Endothelial cell (in vitro differentiated cells): ENCODE results near the gene CHST12. TPM values are rescaled to one million over a fixed set of nuclear protein-coding genes. Genes with fewer than 3 reads are reported as not detected.
A peak's percentile ranks its signal among the peaks of the same experiment; 100 is the strongest.
"Not testable (repeated sequence)": the region's sequence is repeated elsewhere in the genome, so short reads cannot be mapped to it uniquely, and the experiment has no call there.

Source experiments
- DNase-seq: peaks from one replicate; pipeline ENCODE4 v3.0.0; 2021; ENCODE audit warnings: low spot score
- H3K27ac Mint-ChIP-seq: one replicate; pipeline ENCODE4 v1.8.0; 2021; ENCODE audit warnings: mixed read lengths, inconsistent platforms; ENCODE audit not compliant: unreplicated experiment
- H3K27me3 Mint-ChIP-seq: one replicate; pipeline ENCODE4 v1.8.0; 2021; ENCODE audit warnings: mild to moderate bottlenecking, moderate library complexity, mixed read lengths, inconsistent platforms; ENCODE audit not compliant: unreplicated experiment
- H3K36me3 Mint-ChIP-seq: one replicate; pipeline ENCODE4 v1.8.0; 2021; ENCODE audit warnings: mild to moderate bottlenecking, low read depth, mixed read lengths, inconsistent platforms; ENCODE audit not compliant: unreplicated experiment
- H3K4me1 Mint-ChIP-seq: one replicate; pipeline ENCODE4 v1.8.0; 2021; ENCODE audit warnings: mild to moderate bottlenecking, mixed read lengths, inconsistent platforms; ENCODE audit not compliant: unreplicated experiment
- H3K4me3 Mint-ChIP-seq: one replicate; pipeline ENCODE4 v1.8.0; 2021; ENCODE audit warnings: mild to moderate bottlenecking, mixed read lengths, inconsistent platforms; ENCODE audit not compliant: unreplicated experiment
- H3K9me3 Mint-ChIP-seq: one replicate; pipeline ENCODE4 v1.8.0; 2021; ENCODE audit warnings: mixed read lengths, inconsistent platforms; ENCODE audit not compliant: unreplicated experiment
- total RNA-seq: library from RNA; stranded (reverse); fragmentation: NEBNext Ultra II Directional; extraction: Animal tissue kit (Norgen Biotek cat#: 25700); gene quantifications from one replicate; pipeline ENCODE4 v1.2.1, GENCODE V29; 2021; ENCODE audit not compliant: unreplicated experiment
- TF ChIP-seq, protein P1 (sequence below): fragments of 200-600 bp; sonication (generic); IDR thresholded peaks from one replicate; pipeline ENCODE4 v1.5.0; 2021; ENCODE audit warnings: antibody characterized with exemption; ENCODE audit not compliant: unreplicated experiment

The CHST12 gene
- total RNA-seq, 1 donor from 2014 or later: 26.9 TPM

GRCh38 chr7:2465928-2466327 is 62.5 kb downstream of the CHST12 start:
- no peaks in the 10 kb centered on the region for H3K36me3 Mint-ChIP-seq
- H3K4me1 Mint-ChIP-seq: peaks cover 14% of the 10 kb centered on the region
- H3K9me3 Mint-ChIP-seq: no peaks in the 10 kb centered on the region
- peaks cover 8% of the 10 kb centered on the region for H3K27me3 Mint-ChIP-seq
- TF ChIP-seq, protein P1, sequence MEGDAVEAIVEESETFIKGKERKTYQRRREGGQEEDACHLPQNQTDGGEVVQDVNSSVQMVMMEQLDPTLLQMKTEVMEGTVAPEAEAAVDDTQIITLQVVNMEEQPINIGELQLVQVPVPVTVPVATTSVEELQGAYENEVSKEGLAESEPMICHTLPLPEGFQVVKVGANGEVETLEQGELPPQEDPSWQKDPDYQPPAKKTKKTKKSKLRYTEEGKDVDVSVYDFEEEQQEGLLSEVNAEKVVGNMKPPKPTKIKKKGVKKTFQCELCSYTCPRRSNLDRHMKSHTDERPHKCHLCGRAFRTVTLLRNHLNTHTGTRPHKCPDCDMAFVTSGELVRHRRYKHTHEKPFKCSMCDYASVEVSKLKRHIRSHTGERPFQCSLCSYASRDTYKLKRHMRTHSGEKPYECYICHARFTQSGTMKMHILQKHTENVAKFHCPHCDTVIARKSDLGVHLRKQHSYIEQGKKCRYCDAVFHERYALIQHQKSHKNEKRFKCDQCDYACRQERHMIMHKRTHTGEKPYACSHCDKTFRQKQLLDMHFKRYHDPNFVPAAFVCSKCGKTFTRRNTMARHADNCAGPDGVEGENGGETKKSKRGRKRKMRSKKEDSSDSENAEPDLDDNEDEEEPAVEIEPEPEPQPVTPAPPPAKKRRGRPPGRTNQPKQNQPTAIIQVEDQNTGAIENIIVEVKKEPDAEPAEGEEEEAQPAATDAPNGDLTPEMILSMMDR: no peak
- DNase-seq: no peak
- no peak overlapping the region for H3K4me3 Mint-ChIP-seq
- no peak overlapping the region for H3K27ac Mint-ChIP-seq

- no peaks in the 10 kb centered on the region for H3K36me3 Mint-ChIP-seq
- H3K27ac Mint-ChIP-seq: no peak overlapping the region
- TF ChIP-seq, protein P1: no peak
- peaks cover 14% of the 10 kb centered on the region for H3K4me1 Mint-ChIP-seq
- peaks cover 8% of the 10 kb centered on the region for H3K27me3 Mint-ChIP-seq
- no peaks in the 10 kb centered on the region for H3K9me3 Mint-ChIP-seq
- H3K4me3 Mint-ChIP-seq: no peak overlapping the region
- DNase-seq: no peak
Measured at GRCh38 chr7:2466675-2467074, 63.3 kb downstream of the CHST12 start.

GRCh38 chr7:2468227-2468626 is 64.8 kb downstream of the CHST12 start:
- TF ChIP-seq, protein P1: no peak
- Mint-ChIP-seq H3K27me3 (peaks cover 9% of the 10 kb centered on the region), H3K4me1 (peaks cover 14% of the 10 kb centered on the region), H3K4me3 (no peak overlapping the region), H3K36me3 (no peaks in the 10 kb centered on the region), H3K9me3 (no peaks in the 10 kb centered on the region), H3K27ac (no peak overlapping the region)
- no peak for DNase-seq

GRCh38 chr7:2469460-2470203 is 66.2 kb downstream of the CHST12 start:
- not testable (repeated sequence) for H3K4me3 Mint-ChIP-seq, DNase-seq, H3K9me3 Mint-ChIP-seq, H3K36me3 Mint-ChIP-seq
- H3K27ac Mint-ChIP-seq: peak overlapping the region; percentile 84
- peaks cover 11% of the 10 kb centered on the region for H3K27me3 Mint-ChIP-seq
- peaks cover 21% of the 10 kb centered on the region for H3K4me1 Mint-ChIP-seq

DNA sequence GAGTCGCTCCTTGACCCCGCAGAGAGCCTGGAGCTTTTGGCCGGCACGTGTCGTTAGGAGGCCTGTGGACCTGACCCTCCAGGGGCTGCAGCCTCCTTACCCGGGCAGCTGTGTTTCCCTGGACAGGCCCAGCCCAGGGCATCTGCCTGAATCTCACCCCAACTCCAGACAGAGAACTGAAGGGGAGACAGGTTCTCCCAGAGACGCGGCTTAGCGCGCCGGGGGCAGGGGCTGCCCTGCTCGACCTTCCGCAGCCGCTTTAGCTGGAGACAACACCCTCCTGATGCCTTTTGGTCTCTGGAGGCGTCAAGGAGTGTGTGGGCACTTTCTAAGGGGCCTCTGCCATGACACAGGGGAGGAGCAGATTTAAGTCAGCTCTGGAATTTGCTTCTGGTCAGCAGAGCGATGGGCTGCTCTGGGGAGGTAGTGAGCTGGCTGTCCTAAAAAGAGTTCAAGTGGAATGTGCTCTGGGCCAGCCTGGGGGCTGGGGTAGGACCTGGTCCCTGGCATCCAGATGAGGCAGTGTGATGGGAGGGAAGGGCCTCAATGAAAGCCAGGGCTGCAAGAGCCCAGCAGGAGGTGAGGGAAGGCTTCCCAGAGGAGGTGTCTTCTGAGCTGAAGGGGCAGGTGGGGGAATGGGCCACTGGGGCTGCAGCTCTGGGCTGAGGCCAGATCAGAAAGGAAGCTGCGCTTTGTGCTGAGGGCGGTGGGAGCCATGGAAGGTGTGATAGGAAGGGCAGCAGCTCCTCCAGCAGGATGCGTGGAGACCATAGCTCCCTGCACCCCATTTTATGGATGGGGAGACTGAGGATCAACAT is 67.0 kb downstream of the CHST12 start:
- TF ChIP-seq, protein P1: no peak
- Mint-ChIP-seq H3K36me3 (peaks cover 4% of the 10 kb centered on the region), H3K4me3 (peak overlapping the region; percentile 51), H3K27me3 (peaks cover 11% of the 10 kb centered on the region), H3K27ac (peak overlapping the region; percentile 77), H3K9me3 (no peaks in the 10 kb centered on the region), H3K4me1 (peaks cover 21% of the 10 kb centered on the region)
- no peak for DNase-seq
